ENCODE measurements around the gene DYSF.

DNA sequence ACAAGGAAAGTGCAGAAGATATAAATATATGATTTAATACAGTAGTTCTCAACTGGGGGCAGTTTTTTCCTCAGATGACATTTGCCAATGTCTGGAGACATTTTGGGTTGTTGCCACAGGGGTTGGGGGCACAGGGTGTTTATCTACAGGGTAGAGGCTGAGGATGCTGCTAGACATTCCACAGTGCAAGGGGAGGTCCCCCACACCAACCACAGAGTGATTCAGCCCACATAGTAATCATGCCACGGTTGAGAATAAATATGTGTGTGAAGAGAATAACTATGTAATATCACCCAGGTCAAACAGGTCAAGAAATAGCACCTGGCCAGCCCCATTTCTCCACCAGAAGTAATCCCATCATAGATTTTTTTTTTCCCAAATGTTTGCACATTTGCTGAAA, 17.9 kb downstream of the DYSF start:
- TF ChIP-seq CTCF (IDR thresholded peaks at IDR 0.05) (no peak), POLR2AphosphoS5 (IDR thresholded peaks at IDR 0.05; ENCODE audit: low read depth, low read length) (no peak)
